ENCODE data around the gene NLRP10.
"Not testable (repeated sequence)": the region's sequence is repeated elsewhere in the genome, so short reads cannot be mapped to it uniquely, and the experiment has no call there.

Gene NLRP10

DNA sequence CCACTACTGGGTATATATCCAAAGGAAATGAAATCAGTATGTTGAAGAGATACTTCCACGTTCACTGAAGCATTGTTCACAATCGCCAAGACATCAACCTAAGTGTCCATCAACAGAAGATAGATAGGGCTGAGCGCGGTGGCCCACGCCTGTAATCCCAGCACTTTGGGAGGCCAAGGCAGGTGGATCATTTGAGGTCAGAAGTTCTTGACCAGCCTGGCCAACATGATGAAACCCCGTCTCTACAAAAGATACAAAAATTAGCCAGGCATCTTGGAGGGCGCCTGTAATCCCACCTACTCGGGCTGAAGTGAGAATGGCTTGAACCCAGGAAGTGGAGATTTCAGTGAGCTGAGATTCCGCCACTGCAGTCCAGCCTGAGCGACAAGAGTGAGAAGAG lies 34.5 kb upstream of the NLRP10 start:
- Histone ChIP-seq H2AFZ (ENCODE audit: low read length) (no peak overlapping the region), H3K79me1 (ENCODE audit: low read depth, low read length) (no peaks in the 10 kb centered on the region), H3K27ac (replicated peaks; ENCODE audit: low read length) (no peak overlapping the region), H3K36me3 (replicated peaks in 1 of 2; ENCODE audit: control insufficient read depth in 2 of 2, insufficient read depth in 2 of 2, low read length in 2 of 2) (peaks cover 19 to 58% of the 10 kb centered on the region in 2 donors), H3K4me2 (ENCODE audit: insufficient read depth, low read length, poor library complexity, severe bottlenecking) (no peak overlapping the region), H3K4me3 (ENCODE audit: low read length in 2 of 2) (no peak overlapping the region), H2BK12ac (ENCODE audit: low read length) (no peak overlapping the region), H2BK120ac (ENCODE audit: low read depth, low read length) (no peak overlapping the region), H2BK5ac (ENCODE audit: low read length) (no peak overlapping the region), H4K8ac (ENCODE audit: low read depth, low read length) (no peak overlapping the region), H2BK15ac (ENCODE audit: low read length) (no peak overlapping the region), H3K27me3 (ENCODE audit: control insufficient read depth in 3 of 3, insufficient read depth in 3 of 3, low read depth in 1 of 3, low read length in 3 of 3) (no peaks in the 10 kb centered on the region), H3K9me3 (replicated peaks in 1 of 2; ENCODE audit: control insufficient read depth in 2 of 2, insufficient read depth in 1 of 2, low read depth in 1 of 2, low read length in 2 of 2) (no peaks in the 10 kb centered on the region), H3K23ac (ENCODE audit: low read depth, low read length, poor library complexity) (no peak overlapping the region), H4K91ac (ENCODE audit: low read depth, low read length, poor library complexity) (no peak overlapping the region), H3K9ac (ENCODE audit: low read depth, low read length, poor library complexity) (no peak overlapping the region), H3K4ac (ENCODE audit: low read length) (no peak overlapping the region), H2AK5ac (ENCODE audit: low read depth, low read length) (no peak overlapping the region), H3K14ac (ENCODE audit: low read length) (no peak overlapping the region), H3K4me1 (ENCODE audit: control insufficient read depth in 2 of 2, insufficient read depth in 1 of 2, low read depth in 1 of 2, low read length in 2 of 2) (no peaks in the 10 kb centered on the region), H3K18ac (ENCODE audit: low read length) (no peak overlapping the region)
- no peak for DNase-seq (ENCODE audit: low spot score)
- no CpG with 5 or more reads among the region's 10 CpGs for WGBS, 2 donors (ENCODE audit: extremely low coverage in 2 of 2, insufficient read length in 2 of 2, insufficient replicate concordance in 1 of 2)

DNA sequence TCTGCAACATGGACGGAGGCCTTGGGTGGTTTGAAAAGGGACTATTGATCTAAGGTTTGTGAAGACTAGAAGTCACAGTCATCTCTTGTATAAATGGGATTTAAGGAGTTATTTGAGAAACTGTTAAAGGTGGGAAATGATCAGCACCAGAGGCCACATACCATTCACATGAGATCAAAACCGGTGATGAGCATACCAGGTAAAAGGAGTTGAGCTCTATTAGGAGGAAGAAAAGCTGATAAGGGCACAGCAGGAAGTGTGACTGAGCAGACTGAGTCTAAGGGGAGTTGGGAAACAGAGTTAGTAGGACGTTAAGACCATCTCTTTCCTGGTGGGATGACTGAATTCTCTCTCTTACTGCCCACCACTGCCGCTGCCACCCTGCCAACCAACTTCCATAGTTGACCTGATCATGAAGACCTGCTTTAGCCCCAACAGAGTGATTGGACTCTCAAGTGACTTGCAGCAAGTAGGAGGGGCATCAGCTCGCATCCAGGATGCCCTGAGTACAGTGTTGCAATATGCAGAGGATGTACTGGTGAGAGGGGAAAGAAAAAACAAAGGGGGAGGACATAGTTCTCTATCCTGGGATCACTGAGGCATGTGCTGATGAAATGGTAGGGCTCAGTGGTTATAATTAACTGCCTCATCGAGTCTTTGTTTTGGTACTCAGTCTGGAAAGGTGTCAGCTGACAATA lies 29.5 kb upstream of the NLRP10 start:
- Histone ChIP-seq H2BK15ac (ENCODE audit: low read length) (no peak overlapping the region), H3K14ac (ENCODE audit: low read length) (no peak overlapping the region), H3K79me1 (ENCODE audit: low read depth, low read length) (no peaks in the 10 kb centered on the region), H4K91ac (ENCODE audit: low read depth, low read length, poor library complexity) (no peak overlapping the region), H2AK5ac (ENCODE audit: low read depth, low read length) (no peak overlapping the region), H3K23ac (ENCODE audit: low read depth, low read length, poor library complexity) (no peak overlapping the region), H3K4ac (ENCODE audit: low read length) (no peak overlapping the region), H3K4me2 (ENCODE audit: insufficient read depth, low read length, poor library complexity, severe bottlenecking) (no peak overlapping the region), H2BK5ac (ENCODE audit: low read length) (no peak overlapping the region), H3K27me3 (ENCODE audit: control insufficient read depth in 3 of 3, insufficient read depth in 3 of 3, low read depth in 1 of 3, low read length in 3 of 3) (no peaks in the 10 kb centered on the region), H3K9ac (ENCODE audit: low read depth, low read length, poor library complexity) (no peak overlapping the region), H4K8ac (ENCODE audit: low read depth, low read length) (no peak overlapping the region), H3K4me1 (ENCODE audit: control insufficient read depth in 2 of 2, insufficient read depth in 1 of 2, low read depth in 1 of 2, low read length in 2 of 2) (no peaks in the 10 kb centered on the region), H3K27ac (replicated peaks; ENCODE audit: low read length) (no peak overlapping the region), H3K4me3 (ENCODE audit: low read length in 2 of 2) (no peak overlapping the region), H3K18ac (ENCODE audit: low read length) (no peak overlapping the region), H2AFZ (ENCODE audit: low read length) (no peak overlapping the region), H3K9me3 (replicated peaks in 1 of 2; ENCODE audit: control insufficient read depth in 2 of 2, insufficient read depth in 1 of 2, low read depth in 1 of 2, low read length in 2 of 2) (peaks cover 0 to 2% of the 10 kb centered on the region in 2 donors), H3K36me3 (replicated peaks in 1 of 2; ENCODE audit: control insufficient read depth in 2 of 2, insufficient read depth in 2 of 2, low read length in 2 of 2) (peaks cover 45 to 95% of the 10 kb centered on the region in 2 donors), H2BK120ac (ENCODE audit: low read depth, low read length) (no peak overlapping the region), H2BK12ac (ENCODE audit: low read length) (no peak overlapping the region)
- WGBS, 2 donors (ENCODE audit: extremely low coverage in 2 of 2, insufficient read length in 2 of 2, insufficient replicate concordance in 1 of 2): no CpG with 5 or more reads among the region's 6 CpGs
- no peak for DNase-seq (ENCODE audit: low spot score)

DNA sequence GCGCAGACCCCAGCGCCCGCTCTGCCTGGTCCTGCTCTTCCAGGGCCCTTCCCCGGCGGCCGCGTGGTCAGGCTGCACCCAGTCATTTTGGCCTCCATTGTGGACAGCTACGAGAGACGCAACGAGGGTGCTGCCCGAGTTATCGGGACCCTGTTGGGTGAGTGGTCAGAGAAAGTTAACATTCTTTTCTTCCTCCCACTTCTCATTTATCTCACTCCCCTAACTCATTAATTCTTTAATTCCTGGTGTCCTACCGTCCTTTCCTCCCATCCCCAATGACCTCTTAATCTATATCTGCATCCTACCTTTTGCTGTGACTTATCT lies 22.3 kb upstream of the NLRP10 start:
- H3K9me3 ChIP-seq (replicated peaks in 1 of 2; ENCODE audit: control insufficient read depth in 2 of 2, insufficient read depth in 1 of 2, low read depth in 1 of 2, low read length in 2 of 2); H2BK5ac ChIP-seq (ENCODE audit: low read length); H2BK15ac ChIP-seq (ENCODE audit: low read length); H3K14ac ChIP-seq (ENCODE audit: low read length); H3K27me3 ChIP-seq (ENCODE audit: control insufficient read depth in 3 of 3, insufficient read depth in 3 of 3, low read depth in 1 of 3, low read length in 3 of 3); H2AK5ac ChIP-seq (ENCODE audit: low read depth, low read length); H3K4ac ChIP-seq (ENCODE audit: low read length); H4K91ac ChIP-seq (ENCODE audit: low read depth, low read length, poor library complexity); H2BK120ac ChIP-seq (ENCODE audit: low read depth, low read length); H4K8ac ChIP-seq (ENCODE audit: low read depth, low read length); H3K18ac ChIP-seq (ENCODE audit: low read length); DNase-seq (ENCODE audit: low spot score); H3K23ac ChIP-seq (ENCODE audit: low read depth, low read length, poor library complexity); H2BK12ac ChIP-seq (ENCODE audit: low read length); H3K27ac ChIP-seq (replicated peaks; ENCODE audit: low read length); H3K79me1 ChIP-seq (ENCODE audit: low read depth, low read length): not testable (repeated sequence)
- peak overlapping the region; percentile 90 to 93 for H3K4me3 ChIP-seq (ENCODE audit: low read length in 2 of 2)
- H3K4me2 ChIP-seq (ENCODE audit: insufficient read depth, low read length, poor library complexity, severe bottlenecking): peak overlapping the region; percentile 51
- peak overlapping the region; percentile 84 for H2AFZ ChIP-seq (ENCODE audit: low read length)
- peaks cover 3 to 13% of the 10 kb centered on the region in 2 donors for H3K4me1 ChIP-seq (ENCODE audit: control insufficient read depth in 2 of 2, insufficient read depth in 1 of 2, low read depth in 1 of 2, low read length in 2 of 2)
- H3K9ac ChIP-seq (ENCODE audit: low read depth, low read length, poor library complexity): peak overlapping the region; percentile 67
- peaks cover 10 to 39% of the 10 kb centered on the region in 2 donors for H3K36me3 ChIP-seq (replicated peaks in 1 of 2; ENCODE audit: control insufficient read depth in 2 of 2, insufficient read depth in 2 of 2, low read length in 2 of 2)
- WGBS, 2 donors (ENCODE audit: extremely low coverage in 2 of 2, insufficient read length in 2 of 2, insufficient replicate concordance in 1 of 2): no CpG with 5 or more reads among the region's 13 CpGs

DNA sequence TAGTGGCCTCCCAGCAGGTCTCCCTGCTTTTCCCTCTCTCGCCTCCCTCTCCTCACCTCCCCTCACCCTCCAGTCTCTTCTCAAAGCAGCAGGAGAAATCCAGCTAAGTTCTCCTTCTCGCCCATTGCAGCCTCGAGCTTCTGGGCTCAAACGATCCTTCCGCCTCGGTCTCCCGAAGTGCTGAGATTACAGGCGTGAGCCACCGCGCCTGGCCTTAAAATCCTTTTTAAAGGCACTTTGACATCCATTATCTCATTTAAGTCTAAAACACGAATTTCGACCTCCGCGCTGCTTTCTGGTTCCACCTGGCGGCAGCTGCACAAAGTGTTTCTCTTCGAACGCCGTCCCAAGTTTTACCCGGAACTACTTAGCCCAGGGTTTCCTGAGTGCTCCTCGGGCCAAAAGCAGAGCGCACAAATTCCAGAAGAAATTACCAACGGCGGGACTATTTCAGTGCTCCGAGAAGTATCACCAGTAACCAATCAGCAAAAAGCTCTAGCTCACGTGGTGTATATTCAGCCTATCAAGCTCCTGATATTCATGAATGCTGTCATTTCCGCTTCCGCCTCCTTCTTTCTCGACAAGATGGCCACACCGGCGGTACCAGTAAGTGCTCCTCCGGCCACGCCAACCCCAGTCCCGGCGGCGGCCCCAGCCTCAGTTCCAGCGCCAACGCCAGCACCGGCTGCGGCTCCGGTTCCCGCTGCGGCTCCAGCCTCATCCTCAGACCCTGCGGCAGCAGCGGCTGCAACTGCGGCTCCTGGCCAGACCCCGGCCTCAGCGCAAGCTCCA lies 21.7 kb upstream of the NLRP10 start, which contains the start of gene EIF3F:
Gene EIF3F, plus strand, starts transcription at position 570 of the 792 bp plus-strand sequence. Its CDS starts 16 bp downstream, at position 586.
- H2BK120ac ChIP-seq (ENCODE audit: low read depth, low read length): no peak within 1 kb of the TSS
- peak; percentile 98 for DNase-seq (ENCODE audit: low spot score)
- H4K91ac ChIP-seq (ENCODE audit: low read depth, low read length, poor library complexity): no peak within 1 kb of the TSS
- no peaks in the 10 kb centered on the region for H3K9me3 ChIP-seq (replicated peaks in 1 of 2; ENCODE audit: control insufficient read depth in 2 of 2, insufficient read depth in 1 of 2, low read depth in 1 of 2, low read length in 2 of 2)
- no peak within 1 kb of the TSS for H2BK5ac ChIP-seq (ENCODE audit: low read length)
- no peak within 1 kb of the TSS for H3K27ac ChIP-seq (replicated peaks; ENCODE audit: low read length)
- peaks cover 3 to 13% of the 10 kb centered on the region in 2 donors for H3K4me1 ChIP-seq (ENCODE audit: control insufficient read depth in 2 of 2, insufficient read depth in 1 of 2, low read depth in 1 of 2, low read length in 2 of 2)
- peaks cover 4 to 33% of the 10 kb centered on the region in 2 donors for H3K36me3 ChIP-seq (replicated peaks in 1 of 2; ENCODE audit: control insufficient read depth in 2 of 2, insufficient read depth in 2 of 2, low read length in 2 of 2)
- H2BK15ac ChIP-seq (ENCODE audit: low read length): no peak within 1 kb of the TSS
- no peaks in the 10 kb centered on the region for H3K27me3 ChIP-seq (ENCODE audit: control insufficient read depth in 3 of 3, insufficient read depth in 3 of 3, low read depth in 1 of 3, low read length in 3 of 3)
- H3K4ac ChIP-seq (ENCODE audit: low read length): no peak within 1 kb of the TSS
- H2AK5ac ChIP-seq (ENCODE audit: low read depth, low read length): no peak within 1 kb of the TSS
- peak within 1 kb of the TSS; percentile 55 for H3K4me2 ChIP-seq (ENCODE audit: insufficient read depth, low read length, poor library complexity, severe bottlenecking)
- H2AFZ ChIP-seq (ENCODE audit: low read length): peak within 1 kb of the TSS; percentile 94
- no peaks in the 10 kb centered on the region for H3K79me1 ChIP-seq (ENCODE audit: low read depth, low read length)
- WGBS, 2 donors (ENCODE audit: extremely low coverage in 2 of 2, insufficient read length in 2 of 2, insufficient replicate concordance in 1 of 2): no CpG with 5 or more reads among the region's 47 CpGs
- peak within 1 kb of the TSS; percentile 89 for H4K8ac ChIP-seq (ENCODE audit: low read depth, low read length)
- H3K18ac ChIP-seq (ENCODE audit: low read length): peak within 1 kb of the TSS; percentile 68
- no peak within 1 kb of the TSS for H2BK12ac ChIP-seq (ENCODE audit: low read length)
- no peak within 1 kb of the TSS for H3K14ac ChIP-seq (ENCODE audit: low read length)
- H3K23ac ChIP-seq (ENCODE audit: low read depth, low read length, poor library complexity): no peak within 1 kb of the TSS
- peak within 1 kb of the TSS; percentile 90 to 93 for H3K4me3 ChIP-seq (ENCODE audit: low read length in 2 of 2)
- peak within 1 kb of the TSS; percentile 67 for H3K9ac ChIP-seq (ENCODE audit: low read depth, low read length, poor library complexity)
